A549 treated with CpdA at 1 μM for 4 hours (cell line): ENCODE results near the gene RCHY1. TPM values are rescaled to one million over a fixed set of nuclear protein-coding genes. Genes with fewer than 3 reads are reported as not detected.

Experiments
- total RNA-seq: library from RNA; stranded (reverse); fragments of 200-300 nt; extraction: Qiagen RNA extraction; gene quantifications from 5 replicates; pipeline ENCODE4 v1.2.3, GENCODE V29; 2022; ENCODE audit warnings: low read depth

The RCHY1 gene
- 13.4 to 17.5 TPM (median 14.1 TPM) in 5 replicates for total RNA-seq

GRCh38 chr4:75514131-75514948 is at the start of gene RCHY1, which contains the start of gene THAP6:
TSS of gene RCHY1 (minus strand) at chr4:75514403. CDS start at chr4:75514286, 117 bp downstream.
TSS of gene THAP6 (plus strand) at chr4:75514473. CDS start at chr4:75515453, 980 bp downstream.

GRCh38 chr4:75555294-75556164 is 41.3 kb upstream of the RCHY1 start, which contains the start of gene ODAPH:
TSS of gene ODAPH (plus strand) at chr4:75556066. CDS start at chr4:75556083, 17 bp downstream.

Other genes with a start within 250 kb of the RCHY1 start
- gene THAP6, start 70 bp upstream of the RCHY1 start, total RNA-seq, result 4.5 to 6.3 TPM (median 5.7 TPM) in 5 replicates
- gene ODAPH, start 41.7 kb upstream of the RCHY1 start, total RNA-seq, result 0.15 TPM in 1 of 5 replicates, not detected in the others
- 0.28 to 0.99 TPM (median 0.73 TPM) in 5 replicates for gene CDKL2, start 116.1 kb upstream of the RCHY1 start, total RNA-seq
- 71.8 to 112 TPM (median 81.0 TPM) in 5 replicates for gene G3BP2, start 159.0 kb upstream of the RCHY1 start, total RNA-seq
- gene USO1, start 210.2 kb upstream of the RCHY1 start, total RNA-seq, result 22.9 to 28.9 TPM (median 26.3 TPM) in 5 replicates